NCI-H526 (cell line): ENCODE measurements around the gene ASAP2.

Experiments used
- DNase-seq, 2 experiments: peaks; one replicate each; lab custom pipeline; 2025; lab: John Stamatoyannopoulos, UW

Gene ASAP2

GRCh38 chr2:9297807-9298206, 91.2 kb downstream of the ASAP2 start:
- DNase-seq = no peak

DNA sequence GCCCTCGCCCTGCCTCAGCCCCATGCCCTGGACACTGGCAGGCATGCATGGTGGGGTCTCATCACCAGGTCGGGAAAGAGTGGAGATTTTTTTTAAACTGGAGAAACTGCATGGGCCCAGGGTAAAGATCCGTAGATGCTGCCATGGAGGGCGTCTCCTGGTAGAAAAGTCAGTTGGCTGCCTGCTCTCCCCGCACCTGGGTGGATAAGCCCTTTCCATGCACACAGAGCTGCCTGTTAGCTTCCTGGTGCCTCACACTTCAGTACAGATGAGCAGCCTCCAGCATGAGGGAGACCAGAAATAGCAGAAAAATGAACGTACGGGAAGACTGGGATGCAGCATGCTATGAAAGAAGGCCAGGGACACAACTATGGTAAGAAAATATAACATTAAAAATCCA, 92.0 kb downstream of the ASAP2 start:
- DNase-seq = no peak

DNA sequence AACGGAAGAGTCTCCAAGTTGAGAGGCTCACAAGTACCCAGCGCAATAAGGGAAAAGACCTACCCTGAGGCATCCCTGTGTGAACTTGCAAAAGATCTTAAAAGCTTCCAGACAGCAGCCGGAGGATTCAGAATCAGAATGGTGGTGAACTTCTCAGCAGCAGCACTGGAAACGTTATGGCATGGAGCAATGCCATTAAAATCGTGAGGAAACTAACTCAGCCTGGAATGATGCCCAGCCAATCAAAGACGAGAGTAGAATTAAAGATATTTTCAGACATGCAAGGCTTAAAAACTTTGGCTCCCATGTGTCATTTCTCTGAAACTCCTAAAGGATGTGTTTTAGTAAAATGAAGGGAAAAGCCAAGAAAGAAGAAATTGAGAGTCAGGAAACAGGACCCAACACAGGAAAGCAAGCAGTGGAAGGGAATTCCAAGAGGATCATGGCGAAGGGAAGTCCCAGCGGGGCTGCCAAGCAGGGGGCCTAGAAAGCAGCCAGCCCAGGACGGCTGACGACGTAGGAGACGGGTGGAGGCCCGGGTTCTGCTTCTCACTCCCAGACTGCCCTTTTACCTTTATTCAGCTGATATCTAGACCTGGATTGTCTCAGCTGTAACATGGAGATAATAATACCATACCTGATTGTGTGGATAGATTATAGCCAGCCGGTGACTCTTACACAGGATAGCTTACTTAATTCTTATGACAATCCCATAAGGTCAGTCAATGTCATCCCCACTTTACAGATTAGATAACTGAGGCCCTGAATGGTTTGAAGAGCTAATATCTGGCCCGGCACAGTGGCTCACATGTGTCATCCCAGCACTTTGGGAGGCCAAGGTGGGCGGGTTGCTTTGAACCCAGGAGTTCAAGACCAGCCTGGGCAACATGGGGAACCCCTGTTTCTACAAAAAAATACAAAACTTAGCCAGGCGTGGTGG, 92.8 kb downstream of the ASAP2 start:
- DNase-seq = no peak

DNA sequence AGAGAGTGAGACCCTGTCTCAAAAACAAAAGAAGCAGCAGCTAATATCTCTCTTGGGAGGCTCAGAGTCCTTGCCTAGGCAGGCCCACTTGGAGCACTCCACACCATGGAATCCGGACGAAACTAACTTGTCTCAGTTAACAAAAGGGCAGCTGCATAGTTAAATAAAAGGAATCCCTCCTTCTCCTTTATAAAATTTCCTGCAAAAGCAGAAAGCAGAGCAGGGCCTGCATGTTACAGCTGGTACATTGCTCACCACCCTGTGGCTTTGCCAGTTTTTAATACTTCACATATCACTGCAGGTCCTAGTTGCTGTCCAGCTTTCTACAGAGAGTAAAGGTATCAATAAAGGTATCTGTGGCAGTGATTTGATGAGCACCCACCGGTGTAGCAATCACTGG, 93.6 kb downstream of the ASAP2 start:
- DNase-seq = no peak

GRCh38 chr2:9300829-9301453, 94.3 kb downstream of the ASAP2 start:
- no peak for DNase-seq

DNA sequence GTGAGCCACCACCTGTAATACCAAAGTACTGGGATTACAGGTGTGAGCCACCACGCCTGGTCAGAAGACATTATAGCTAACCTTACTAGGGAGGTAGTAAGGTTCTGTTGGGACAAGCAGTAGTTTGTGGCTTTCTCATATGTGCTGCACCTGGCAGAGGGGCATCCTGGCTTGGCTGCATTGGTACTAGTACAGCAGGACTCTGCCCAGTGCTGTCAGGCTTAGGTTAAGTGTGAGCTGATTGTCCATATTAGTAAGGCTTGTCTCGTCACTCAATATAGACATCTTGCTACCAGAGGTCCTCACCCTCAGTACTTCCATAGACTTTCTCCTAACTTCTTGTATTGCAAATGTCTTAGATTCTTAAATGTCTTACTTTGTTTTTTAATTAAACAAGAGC, 96.1 kb downstream of the ASAP2 start:
- DNase-seq = no peak

DNA sequence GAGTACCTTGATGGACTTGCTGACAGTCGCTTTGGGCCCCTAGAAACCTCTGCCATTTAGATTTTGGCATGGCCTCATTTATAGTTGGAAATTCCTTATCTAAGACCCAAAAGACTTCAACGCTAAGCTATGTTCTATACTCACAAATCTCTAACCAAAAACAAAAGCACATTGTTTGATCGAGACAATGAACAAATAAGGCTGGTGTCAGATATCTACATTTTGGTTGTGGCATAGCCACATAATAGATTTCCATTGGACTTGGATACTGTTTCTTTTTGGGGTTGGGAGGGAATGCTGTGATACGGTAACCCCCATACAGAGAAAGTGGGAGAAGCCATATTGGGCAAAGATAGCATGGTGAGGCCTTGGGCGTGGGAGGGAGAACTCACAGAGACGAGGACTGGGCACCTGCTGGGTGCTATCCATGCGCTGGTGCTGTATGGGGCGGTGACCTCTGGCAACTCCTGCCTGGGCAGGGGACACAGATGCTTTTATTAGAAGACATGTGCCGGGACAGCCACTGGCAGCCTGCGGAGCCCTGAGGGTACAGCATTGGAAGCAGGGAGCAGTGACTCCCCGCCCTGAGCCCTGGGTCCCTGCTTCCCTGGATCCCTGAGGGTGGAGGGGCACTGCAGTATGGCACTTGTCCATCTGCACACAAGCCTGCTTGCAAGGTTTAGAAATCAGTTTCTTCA, 97.1 kb downstream of the ASAP2 start:
- no peak for DNase-seq

- no peak for DNase-seq
These were observed 100.3 kb downstream of the ASAP2 start for GRCh38 chr2:9306911-9307310.

DNA sequence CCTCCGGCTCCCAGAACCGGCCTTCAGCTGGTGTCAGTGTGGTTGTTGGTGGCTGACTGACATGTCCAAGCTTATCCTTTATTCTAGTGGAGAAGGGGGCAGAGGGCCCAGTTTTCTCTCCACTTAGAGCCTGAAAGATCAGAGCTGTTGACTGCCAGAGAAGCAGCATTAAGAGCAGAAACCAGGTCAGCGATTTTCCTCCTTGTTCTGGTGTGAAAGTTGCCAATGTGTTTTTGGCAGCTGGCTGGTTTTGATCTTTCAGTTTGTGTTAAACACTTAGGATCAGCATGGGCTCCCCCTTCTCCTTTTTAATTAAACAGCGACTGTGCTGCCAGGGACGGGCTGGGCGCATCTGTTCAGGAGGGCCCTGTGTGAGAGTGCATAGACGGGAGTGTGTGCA, 100.9 kb downstream of the ASAP2 start:
- no peak for DNase-seq

DNA sequence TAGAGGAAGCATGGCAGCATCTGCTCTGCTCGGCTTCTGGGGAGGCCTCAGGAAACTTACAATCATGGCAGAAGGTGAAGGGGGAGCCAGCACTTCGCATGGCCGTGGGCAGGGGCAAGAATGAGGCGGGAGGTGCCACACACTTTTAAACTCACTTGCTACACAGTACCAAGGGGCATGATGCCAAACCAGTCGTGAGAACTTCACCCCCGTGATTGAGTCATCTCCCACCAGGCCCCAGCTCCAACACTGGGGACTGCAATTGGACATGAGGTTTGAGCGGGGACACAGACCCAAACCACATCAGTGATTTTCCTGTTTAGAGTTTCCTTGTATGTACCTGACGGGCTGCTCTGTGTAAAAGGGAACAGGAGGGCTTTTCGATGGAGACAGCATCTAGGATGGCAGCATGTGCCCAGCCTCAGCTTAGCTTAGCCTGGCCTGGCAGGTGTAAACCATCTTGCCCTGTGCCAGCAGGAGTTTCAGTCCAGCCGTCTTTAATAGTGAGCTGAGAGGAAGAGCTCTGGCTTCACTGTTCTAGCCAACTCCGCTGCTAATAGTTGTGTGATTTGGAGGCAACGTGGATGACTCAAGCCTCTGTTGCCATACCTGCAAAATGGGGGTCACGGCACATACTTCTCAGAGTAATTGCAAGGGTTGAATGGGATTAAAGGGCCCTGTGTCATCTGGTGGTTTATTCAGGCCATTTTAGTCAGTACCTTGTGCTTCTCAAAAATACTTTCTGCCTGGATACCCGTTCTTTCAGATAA, 101.8 kb downstream of the ASAP2 start:
- DNase-seq = no peak

- no peak for DNase-seq
These were observed 102.5 kb downstream of the ASAP2 start for GRCh38 chr2:9309147-9309546.

DNA sequence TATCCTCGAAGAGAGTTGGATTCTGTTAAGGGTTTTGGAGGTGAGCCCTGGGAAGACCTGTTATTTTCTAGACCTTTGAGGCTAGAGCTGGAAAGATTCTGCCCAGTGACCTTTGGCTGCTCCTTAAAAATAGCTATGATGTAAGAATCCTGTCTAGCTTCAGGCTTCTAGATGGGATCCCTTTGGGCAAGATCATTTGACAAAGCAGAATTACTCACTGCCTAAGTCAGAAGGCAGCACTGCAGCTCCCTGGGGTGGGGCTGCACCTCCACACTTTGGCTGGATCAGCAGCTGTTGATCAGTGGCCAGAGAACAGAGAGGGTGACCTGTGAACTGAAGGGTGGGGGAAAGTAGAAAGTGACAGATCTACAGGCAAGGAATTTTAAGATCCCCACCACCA, 103.8 kb downstream of the ASAP2 start:
- no peak for DNase-seq

- peak in 1 of 2 experiments; percentile 27 for DNase-seq
These were observed 104.2 kb downstream of the ASAP2 start for GRCh38 chr2:9310798-9311197.

DNA sequence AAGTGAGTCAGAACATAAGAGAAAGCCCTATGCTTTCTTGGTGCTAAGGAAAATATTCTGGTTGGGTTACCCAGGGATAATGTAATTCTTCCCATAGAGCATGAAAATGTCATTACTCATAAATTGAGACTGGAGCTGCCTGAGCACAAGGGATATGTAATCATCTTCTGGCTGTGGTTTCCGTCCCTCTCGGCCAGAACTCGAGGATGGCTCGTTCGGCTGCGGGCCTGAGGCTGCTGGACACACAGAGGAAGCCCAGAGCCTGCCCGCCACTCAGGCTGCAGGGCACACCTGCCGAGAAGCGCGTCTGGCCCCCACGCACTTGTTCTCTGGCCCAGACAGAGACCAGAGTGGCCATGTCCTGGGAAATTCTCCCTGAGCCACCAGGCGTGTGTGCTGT, 104.9 kb downstream of the ASAP2 start:
- no peak for DNase-seq

GRCh38 chr2:9312591-9312990, 106.0 kb downstream of the ASAP2 start:
- DNase-seq = no peak

DNA sequence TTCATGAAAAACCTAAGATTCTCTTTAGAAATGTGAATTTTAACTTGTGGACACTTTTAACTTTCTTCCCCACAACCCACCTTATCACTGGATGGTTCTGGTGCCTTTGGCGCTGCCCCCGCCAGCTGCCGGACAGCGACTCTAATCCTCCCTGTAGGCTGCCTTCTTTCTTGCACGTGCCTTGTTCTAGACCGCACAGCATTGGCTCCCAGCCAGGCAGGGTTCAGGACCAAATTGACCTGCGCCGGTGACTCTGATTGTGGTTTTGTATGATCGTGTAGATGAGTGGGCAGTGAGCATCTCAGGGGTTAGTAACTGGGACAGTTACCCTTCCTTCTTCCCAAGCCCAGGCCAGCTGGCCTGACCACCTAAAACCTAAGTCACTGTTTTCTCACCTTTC, 106.8 kb downstream of the ASAP2 start:
- no peak for DNase-seq

DNA sequence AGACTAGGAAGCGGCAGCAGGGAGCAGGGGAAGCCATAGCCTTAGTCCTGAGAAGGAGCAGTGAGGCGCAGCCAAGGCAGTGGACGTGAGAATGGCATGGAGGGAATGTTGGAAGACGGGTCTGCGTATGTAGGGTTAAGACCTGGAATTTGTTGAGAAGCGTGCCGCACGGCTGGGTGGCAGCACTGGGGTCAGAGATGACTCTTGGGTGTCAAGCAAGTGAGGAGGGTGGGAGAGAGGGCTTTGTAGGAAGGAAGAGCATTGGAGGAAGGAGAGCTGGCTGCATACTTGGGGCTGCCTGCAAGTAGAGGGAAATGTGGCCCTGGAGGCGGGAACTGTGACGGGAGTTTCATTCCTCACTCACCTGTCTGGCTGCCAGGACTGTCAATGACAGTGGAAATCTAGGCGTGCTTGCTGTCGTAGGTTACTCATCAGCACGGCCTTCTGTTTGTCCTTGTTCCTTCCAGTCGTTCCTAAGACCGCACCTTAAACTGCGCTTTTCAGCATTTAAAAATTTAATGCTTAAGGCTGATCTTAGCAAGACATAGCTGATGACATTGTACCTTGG, 108.8 kb downstream of the ASAP2 start:
- DNase-seq = no peak

DNA sequence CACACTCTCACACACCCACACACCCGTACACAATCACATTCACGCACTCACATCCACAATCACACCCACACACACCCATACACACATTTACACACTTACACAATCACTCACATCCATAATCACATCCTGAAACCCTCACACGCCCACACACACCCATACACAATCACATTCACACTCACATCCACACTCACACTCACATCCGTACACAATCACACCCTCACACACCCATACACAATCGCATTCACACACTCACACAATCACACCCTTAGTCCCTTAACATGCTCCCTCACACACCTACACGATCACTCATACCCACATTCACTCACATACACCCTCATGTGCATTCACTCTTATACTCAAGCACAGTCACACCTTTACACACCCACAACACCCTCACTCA, 110.9 kb downstream of the ASAP2 start:
- DNase-seq = no peak

- DNase-seq = no peak
These were observed 112.1 kb downstream of the ASAP2 start for GRCh38 chr2:9318461-9319337.

DNA sequence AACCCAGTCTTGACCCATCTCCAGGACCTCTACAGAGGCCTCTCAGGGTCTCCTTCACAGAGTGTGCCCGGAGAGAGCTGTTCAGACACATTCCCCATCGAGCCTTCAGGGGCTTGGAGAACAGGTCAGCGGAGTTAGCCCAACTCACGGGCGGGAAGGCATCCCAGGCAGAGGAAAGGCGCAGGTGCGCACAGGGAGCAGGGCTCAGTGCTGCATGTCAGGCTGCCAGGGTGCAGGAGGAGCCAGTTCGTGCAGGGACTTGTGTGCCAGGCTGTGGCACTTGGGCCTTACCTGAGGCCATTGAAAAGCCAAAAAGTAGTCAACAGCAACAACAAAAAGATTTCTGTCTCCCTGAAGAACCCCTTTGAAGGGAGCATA, 112.7 kb downstream of the ASAP2 start:
- DNase-seq = no peak

DNA sequence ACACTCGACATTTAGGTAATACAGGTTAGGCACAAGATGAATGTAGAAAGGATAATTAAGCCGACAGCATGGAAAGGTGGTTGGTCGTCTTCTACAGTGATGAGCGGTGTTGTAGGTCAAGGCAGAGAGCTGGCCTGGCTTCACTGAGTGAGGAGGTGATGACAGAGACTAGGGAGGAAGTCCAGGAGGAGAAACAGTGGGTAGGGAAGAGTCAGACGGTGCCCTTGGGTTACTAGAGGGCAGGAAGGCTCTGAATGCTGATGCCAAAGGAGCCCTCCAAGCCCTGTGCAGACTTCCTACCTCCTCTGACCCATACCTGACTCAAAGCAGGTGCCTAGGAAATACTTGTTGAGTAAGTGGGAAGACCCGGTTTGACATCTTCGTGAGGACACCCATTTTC, 116.0 kb downstream of the ASAP2 start:
- no peak for DNase-seq
